GM23338 (cell line): Measurements from ENCODE around the gene PDSS2. TPM values are rescaled to one million over a fixed set of nuclear protein-coding genes. Genes with fewer than 3 reads are reported as not detected.

ENCODE experiments used
- ATAC-seq: fragments of 200-7000 bp; cut with Tn5 transposase; 3 replicates; pipeline ENCODE4 v1.9.1; 2020
- DNase-seq: peaks from one replicate; pipeline ENCODE4 v3.0.0-alpha.2; 2015; ENCODE audit warnings: low spot score
- H2AFZ ChIP-seq: fragments of 200-600 bp; sonication (generic); 2 replicates; pipeline ENCODE4 v1.8.0; 2016; ENCODE audit warnings: antibody characterized with exemption, mild to moderate bottlenecking, moderate library complexity
- H3F3A ChIP-seq: fragments of 200-600 bp; sonication (generic); replicated peaks from 2 replicates; pipeline ENCODE4 v1.8.0; 2017; ENCODE audit warnings: antibody characterized with exemption, mixed run types, low read depth
- H3K27ac ChIP-seq: fragments of 200-600 bp; sonication (generic); 2 replicates; pipeline ENCODE4 v1.6.1; 2016; ENCODE audit warnings: low read depth
- H3K27me3 ChIP-seq: fragments of 200-600 bp; sonication (generic); 2 replicates; pipeline ENCODE4 v1.8.0; 2016; ENCODE audit warnings: mild to moderate bottlenecking, mixed run types, moderate library complexity; ENCODE audit not compliant: insufficient read depth
- H3K36me3 ChIP-seq: fragments of 200-600 bp; sonication (generic); 2 replicates; pipeline ENCODE4 v1.8.0; 2016; ENCODE audit warnings: mild to moderate bottlenecking; ENCODE audit not compliant: insufficient read depth
- H3K4me1 ChIP-seq: fragments of 200-600 bp; sonication (generic); 2 replicates; pipeline ENCODE4 v1.8.0; 2016; ENCODE audit warnings: mild to moderate bottlenecking, moderate library complexity; ENCODE audit not compliant: insufficient read depth
- H3K4me2 ChIP-seq: fragments of 200-600 bp; sonication (generic); 2 replicates; pipeline ENCODE4 v1.7.1; 2017; ENCODE audit warnings: mixed run types
- H3K4me3 ChIP-seq: fragments of 200-600 bp; sonication (generic); 2 replicates; pipeline ENCODE4 v1.6.1; 2016; ENCODE audit warnings: mixed run types
- H3K79me2 ChIP-seq: fragments of 200-600 bp; sonication (generic); replicated peaks from 2 replicates; pipeline ENCODE4 v1.8.0; 2017; ENCODE audit warnings: mild to moderate bottlenecking; ENCODE audit not compliant: insufficient read depth
- H3K9me2 ChIP-seq: fragments of 200-600 bp; sonication (generic); 2 replicates; pipeline ENCODE4 v1.8.0; 2017; ENCODE audit not compliant: insufficient read depth
- H4K20me1 ChIP-seq: fragments of 200-600 bp; sonication (generic); replicated peaks from 2 replicates; pipeline ENCODE4 v1.8.0; 2017; ENCODE audit warnings: mild to moderate bottlenecking; ENCODE audit not compliant: insufficient read depth
- H3K27ac Mint-ChIP-seq: 2 replicates; pipeline ENCODE4 v1.8.0; 2020; ENCODE audit warnings: inconsistent platforms, mild to moderate bottlenecking, moderate library complexity, mixed read lengths
- H3K27me3 Mint-ChIP-seq: 3 replicates; pipeline ENCODE4 v1.8.0; 2022; ENCODE audit warnings: low read depth, mild to moderate bottlenecking, moderate library complexity, mixed read lengths, inconsistent platforms; ENCODE audit not compliant: insufficient read depth, poor library complexity
- H3K36me3 Mint-ChIP-seq: 3 replicates; pipeline ENCODE4 v1.8.0; 2021; ENCODE audit warnings: low read depth, mild to moderate bottlenecking, inconsistent platforms, moderate library complexity, mixed read lengths
- H3K4me1 Mint-ChIP-seq: 3 replicates; pipeline ENCODE4 v1.8.0; 2020; ENCODE audit warnings: mild to moderate bottlenecking, inconsistent platforms, mixed read lengths
- H3K4me3 Mint-ChIP-seq: 3 replicates; pipeline ENCODE4 v1.8.0; 2021; ENCODE audit warnings: moderate library complexity, mild to moderate bottlenecking, inconsistent platforms, mixed read lengths
- H3K9me3 Mint-ChIP-seq: 3 replicates; pipeline ENCODE4 v1.8.0; 2020; ENCODE audit warnings: moderate library complexity, mild to moderate bottlenecking, inconsistent platforms, mixed read lengths
- JUNB ChIP-seq: IDR thresholded peaks from one replicate; pipeline ENCODE4 v1.6.1; 2016; ENCODE audit warnings: antibody characterized with exemption; ENCODE audit not compliant: unreplicated experiment
- STAT1 ChIP-seq: IDR thresholded peaks from one replicate; pipeline ENCODE4 v1.6.1; 2016; ENCODE audit warnings: antibody characterized with exemption; ENCODE audit not compliant: unreplicated experiment
- polyA plus RNA-seq: library from polyadenylated mRNA; unstranded; fragments of >200 nt; fragmentation: Nextera tagmentation; extraction: Ambion mirVana; gene quantifications from 2 replicates; pipeline ENCODE4 v1.2.1, GENCODE V29; 2016
- total RNA-seq: library from RNA; depleted of rRNA; stranded (reverse); fragments of >200 nt; shearing (Covaris generic); gene quantifications from 2 replicates; pipeline ENCODE4 v1.2.3, GENCODE V29; 2014
- TF ChIP-seq, protein P1 (sequence below): fragments of 250-450 bp; sonication (Bioruptor Pico); IDR thresholded peaks from 2 replicates; pipeline ENCODE4 v1.5.0; 2020; ENCODE audit warnings: mild to moderate bottlenecking, moderate library complexity
- TF ChIP-seq, protein P2 (sequence below): IDR thresholded peaks from 2 replicates; pipeline ENCODE4 v1.6.1; 2016; ENCODE audit warnings: antibody characterized with exemption

The PDSS2 gene
- total and polyA plus RNA-seq, 2 experiments from 2014 or later = 7.3 to 16.7 TPM

DNA sequence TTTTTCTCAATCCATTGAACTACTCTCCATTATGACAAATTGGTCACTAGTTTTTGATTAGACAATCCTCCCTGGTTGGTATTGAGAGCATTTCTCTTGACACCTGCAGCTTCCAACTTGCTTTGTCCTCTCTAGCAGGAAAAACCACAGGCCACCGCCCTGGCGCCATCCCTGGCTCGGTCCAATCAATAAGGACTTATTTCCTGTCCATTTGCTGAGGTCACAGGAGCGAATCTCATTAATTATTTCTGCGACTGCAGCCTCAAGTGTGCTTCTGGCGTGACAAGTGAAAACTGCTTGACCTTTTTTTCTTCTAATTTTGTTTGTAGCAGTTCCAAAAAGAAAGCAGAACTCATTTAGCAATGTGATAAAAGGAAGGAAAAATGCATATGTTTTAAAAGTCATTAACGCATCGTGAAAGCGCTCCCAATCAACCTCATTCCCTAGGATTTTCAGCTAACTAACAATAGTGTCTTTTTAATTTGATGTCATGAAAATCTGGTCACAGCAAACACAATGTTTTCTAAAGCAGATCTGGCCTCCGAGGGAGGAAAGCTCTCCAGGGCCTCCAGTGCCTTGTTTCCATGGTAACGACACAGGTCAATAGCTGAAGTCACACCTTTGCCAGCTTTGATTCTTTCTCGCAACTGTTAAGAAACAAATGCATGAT is 305.1 kb downstream of the PDSS2 start:
- H4K20me1 ChIP-seq = no peaks in the 10 kb centered on the region
- no peak overlapping the region for H3K4me3 Mint-ChIP-seq
- H3K27me3 Mint-ChIP-seq = no peaks in the 10 kb centered on the region
- H3K27ac Mint-ChIP-seq = peak overlapping the region; percentile 5; the same call in 1 of the 2 replicates
- H3K4me1 Mint-ChIP-seq = peaks cover 25% of the 10 kb centered on the region
- H3K4me1 ChIP-seq = peaks cover 24% of the 10 kb centered on the region
- H3K27me3 ChIP-seq = no peaks in the 10 kb centered on the region
- no peaks in the 10 kb centered on the region for H3K79me2 ChIP-seq
- H3K4me2 ChIP-seq = no peak overlapping the region
- TF ChIP-seq STAT1 (no peak), JUNB (no peak)
- TF ChIP-seq, protein P1, sequence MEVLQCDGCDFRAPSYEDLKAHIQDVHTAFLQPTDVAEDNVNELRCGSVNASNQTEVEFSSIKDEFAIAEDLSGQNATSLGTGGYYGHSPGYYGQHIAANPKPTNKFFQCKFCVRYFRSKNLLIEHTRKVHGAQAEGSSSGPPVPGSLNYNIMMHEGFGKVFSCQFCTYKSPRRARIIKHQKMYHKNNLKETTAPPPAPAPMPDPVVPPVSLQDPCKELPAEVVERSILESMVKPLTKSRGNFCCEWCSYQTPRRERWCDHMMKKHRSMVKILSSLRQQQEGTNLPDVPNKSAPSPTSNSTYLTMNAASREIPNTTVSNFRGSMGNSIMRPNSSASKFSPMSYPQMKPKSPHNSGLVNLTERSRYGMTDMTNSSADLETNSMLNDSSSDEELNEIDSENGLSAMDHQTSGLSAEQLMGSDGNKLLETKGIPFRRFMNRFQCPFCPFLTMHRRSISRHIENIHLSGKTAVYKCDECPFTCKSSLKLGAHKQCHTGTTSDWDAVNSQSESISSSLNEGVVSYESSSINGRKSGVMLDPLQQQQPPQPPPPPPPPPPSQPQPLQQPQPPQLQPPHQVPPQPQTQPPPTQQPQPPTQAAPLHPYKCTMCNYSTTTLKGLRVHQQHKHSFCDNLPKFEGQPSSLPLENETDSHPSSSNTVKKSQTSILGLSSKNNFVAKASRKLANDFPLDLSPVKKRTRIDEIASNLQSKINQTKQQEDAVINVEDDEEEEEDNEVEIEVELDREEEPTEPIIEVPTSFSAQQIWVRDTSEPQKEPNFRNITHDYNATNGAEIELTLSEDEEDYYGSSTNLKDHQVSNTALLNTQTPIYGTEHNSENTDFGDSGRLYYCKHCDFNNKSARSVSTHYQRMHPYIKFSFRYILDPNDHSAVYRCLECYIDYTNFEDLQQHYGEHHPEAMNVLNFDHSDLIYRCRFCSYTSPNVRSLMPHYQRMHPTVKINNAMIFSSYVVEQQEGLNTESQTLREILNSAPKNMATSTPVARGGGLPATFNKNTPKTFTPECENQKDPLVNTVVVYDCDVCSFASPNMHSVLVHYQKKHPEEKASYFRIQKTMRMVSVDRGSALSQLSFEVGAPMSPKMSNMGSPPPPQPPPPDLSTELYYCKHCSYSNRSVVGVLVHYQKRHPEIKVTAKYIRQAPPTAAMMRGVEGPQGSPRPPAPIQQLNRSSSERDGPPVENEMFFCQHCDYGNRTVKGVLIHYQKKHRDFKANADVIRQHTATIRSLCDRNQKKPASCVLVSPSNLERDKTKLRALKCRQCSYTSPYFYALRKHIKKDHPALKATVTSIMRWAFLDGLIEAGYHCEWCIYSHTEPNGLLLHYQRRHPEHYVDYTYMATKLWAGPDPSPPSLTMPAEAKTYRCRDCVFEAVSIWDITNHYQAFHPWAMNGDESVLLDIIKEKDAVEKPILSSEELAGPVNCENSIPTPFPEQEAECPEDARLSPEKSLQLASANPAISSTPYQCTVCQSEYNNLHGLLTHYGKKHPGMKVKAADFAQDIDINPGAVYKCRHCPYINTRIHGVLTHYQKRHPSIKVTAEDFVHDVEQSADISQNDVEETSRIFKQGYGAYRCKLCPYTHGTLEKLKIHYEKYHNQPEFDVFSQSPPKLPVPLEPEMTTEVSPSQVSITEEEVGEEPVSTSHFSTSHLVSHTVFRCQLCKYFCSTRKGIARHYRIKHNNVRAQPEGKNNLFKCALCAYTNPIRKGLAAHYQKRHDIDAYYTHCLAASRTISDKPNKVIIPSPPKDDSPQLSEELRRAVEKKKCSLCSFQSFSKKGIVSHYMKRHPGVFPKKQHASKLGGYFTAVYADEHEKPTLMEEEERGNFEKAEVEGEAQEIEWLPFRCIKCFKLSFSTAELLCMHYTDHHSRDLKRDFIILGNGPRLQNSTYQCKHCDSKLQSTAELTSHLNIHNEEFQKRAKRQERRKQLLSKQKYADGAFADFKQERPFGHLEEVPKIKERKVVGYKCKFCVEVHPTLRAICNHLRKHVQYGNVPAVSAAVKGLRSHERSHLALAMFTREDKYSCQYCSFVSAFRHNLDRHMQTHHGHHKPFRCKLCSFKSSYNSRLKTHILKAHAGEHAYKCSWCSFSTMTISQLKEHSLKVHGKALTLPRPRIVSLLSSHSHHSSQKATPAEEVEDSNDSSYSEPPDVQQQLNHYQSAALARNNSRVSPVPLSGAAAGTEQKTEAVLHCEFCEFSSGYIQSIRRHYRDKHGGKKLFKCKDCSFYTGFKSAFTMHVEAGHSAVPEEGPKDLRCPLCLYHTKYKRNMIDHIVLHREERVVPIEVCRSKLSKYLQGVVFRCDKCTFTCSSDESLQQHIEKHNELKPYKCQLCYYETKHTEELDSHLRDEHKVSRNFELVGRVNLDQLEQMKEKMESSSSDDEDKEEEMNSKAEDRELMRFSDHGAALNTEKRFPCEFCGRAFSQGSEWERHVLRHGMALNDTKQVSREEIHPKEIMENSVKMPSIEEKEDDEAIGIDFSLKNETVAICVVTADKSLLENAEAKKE = no peak
- TF ChIP-seq, protein P2, sequence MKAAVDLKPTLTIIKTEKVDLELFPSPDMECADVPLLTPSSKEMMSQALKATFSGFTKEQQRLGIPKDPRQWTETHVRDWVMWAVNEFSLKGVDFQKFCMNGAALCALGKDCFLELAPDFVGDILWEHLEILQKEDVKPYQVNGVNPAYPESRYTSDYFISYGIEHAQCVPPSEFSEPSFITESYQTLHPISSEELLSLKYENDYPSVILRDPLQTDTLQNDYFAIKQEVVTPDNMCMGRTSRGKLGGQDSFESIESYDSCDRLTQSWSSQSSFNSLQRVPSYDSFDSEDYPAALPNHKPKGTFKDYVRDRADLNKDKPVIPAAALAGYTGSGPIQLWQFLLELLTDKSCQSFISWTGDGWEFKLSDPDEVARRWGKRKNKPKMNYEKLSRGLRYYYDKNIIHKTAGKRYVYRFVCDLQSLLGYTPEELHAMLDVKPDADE = no peak
- no peak overlapping the region for H2AFZ ChIP-seq
- H3K9me2 ChIP-seq = no peaks in the 10 kb centered on the region
- DNase-seq (peak; percentile 95), ATAC-seq (peak; percentile 74)
- H3K4me3 ChIP-seq = no peak overlapping the region
- no peaks in the 10 kb centered on the region for H3K36me3 ChIP-seq
- H3K36me3 Mint-ChIP-seq = no peaks in the 10 kb centered on the region
- H3K9me3 Mint-ChIP-seq = no peaks in the 10 kb centered on the region
- H3F3A ChIP-seq = peaks cover 5% of the 10 kb centered on the region; the same call in 1 of the 2 replicates
- H3K27ac ChIP-seq = no peak overlapping the region; the same call in 1 of the 2 replicates
